ENCODE results near the gene CFAP65. TPM values are rescaled to one million over a fixed set of nuclear protein-coding genes. Genes with fewer than 3 reads are reported as not detected.
A peak's percentile ranks its signal among the peaks of the same experiment; 100 is the strongest.

CFAP65 gene, protein sequence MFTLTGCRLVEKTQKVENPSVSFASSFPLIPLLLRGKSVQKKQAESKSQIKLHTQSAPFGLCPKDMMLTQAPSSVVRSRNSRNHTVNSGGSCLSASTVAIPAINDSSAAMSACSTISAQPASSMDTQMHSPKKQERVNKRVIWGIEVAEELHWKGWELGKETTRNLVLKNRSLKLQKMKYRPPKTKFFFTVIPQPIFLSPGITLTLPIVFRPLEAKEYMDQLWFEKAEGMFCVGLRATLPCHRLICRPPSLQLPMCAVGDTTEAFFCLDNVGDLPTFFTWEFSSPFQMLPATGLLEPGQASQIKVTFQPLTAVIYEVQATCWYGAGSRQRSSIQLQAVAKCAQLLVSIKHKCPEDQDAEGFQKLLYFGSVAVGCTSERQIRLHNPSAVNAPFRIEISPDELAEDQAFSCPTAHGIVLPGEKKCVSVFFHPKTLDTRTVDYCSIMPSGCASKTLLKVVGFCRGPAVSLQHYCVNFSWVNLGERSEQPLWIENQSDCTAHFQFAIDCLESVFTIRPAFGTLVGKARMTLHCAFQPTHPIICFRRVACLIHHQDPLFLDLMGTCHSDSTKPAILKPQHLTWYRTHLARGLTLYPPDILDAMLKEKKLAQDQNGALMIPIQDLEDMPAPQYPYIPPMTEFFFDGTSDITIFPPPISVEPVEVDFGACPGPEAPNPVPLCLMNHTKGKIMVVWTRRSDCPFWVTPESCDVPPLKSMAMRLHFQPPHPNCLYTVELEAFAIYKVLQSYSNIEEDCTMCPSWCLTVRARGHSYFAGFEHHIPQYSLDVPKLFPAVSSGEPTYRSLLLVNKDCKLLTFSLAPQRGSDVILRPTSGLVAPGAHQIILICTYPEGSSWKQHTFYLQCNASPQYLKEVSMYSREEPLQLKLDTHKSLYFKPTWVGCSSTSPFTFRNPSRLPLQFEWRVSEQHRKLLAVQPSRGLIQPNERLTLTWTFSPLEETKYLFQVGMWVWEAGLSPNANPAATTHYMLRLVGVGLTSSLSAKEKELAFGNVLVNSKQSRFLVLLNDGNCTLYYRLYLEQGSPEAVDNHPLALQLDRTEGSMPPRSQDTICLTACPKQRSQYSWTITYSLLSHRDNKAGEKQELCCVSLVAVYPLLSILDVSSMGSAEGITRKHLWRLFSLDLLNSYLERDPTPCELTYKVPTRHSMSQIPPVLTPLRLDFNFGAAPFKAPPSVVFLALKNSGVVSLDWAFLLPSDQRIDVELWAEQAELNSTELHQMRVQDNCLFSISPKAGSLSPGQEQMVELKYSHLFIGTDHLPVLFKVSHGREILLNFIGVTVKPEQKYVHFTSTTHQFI (N-terminal part only)
- not detected for total RNA-seq

- intact Hi-C loops (cut with DNase I): no loop called here
- no peak for DNase-seq (ENCODE audit: extremely low spot score)
- peaks cover 0 to 5% (median 5%) of the 10 kb centered on the region in 4 donors for H3K4me1 ChIP-seq
- H3K36me3 ChIP-seq: no peaks in the 10 kb centered on the region
- no peak within 1 kb of the TSS for H3K27ac ChIP-seq (replicated peaks in 1 of 4)
- H3K9me3 ChIP-seq: no peaks in the 10 kb centered on the region
- 2% methylated on average over 21 of the region's 21 CpGs for WGBS
- H3K27me3 ChIP-seq: peaks cover 0 to 98% (median 7%) of the 10 kb centered on the region in 4 donors
- no peak for TF ChIP-seq EP300 (IDR thresholded peaks at IDR 0.05)
- TF ChIP-seq, protein P1, sequence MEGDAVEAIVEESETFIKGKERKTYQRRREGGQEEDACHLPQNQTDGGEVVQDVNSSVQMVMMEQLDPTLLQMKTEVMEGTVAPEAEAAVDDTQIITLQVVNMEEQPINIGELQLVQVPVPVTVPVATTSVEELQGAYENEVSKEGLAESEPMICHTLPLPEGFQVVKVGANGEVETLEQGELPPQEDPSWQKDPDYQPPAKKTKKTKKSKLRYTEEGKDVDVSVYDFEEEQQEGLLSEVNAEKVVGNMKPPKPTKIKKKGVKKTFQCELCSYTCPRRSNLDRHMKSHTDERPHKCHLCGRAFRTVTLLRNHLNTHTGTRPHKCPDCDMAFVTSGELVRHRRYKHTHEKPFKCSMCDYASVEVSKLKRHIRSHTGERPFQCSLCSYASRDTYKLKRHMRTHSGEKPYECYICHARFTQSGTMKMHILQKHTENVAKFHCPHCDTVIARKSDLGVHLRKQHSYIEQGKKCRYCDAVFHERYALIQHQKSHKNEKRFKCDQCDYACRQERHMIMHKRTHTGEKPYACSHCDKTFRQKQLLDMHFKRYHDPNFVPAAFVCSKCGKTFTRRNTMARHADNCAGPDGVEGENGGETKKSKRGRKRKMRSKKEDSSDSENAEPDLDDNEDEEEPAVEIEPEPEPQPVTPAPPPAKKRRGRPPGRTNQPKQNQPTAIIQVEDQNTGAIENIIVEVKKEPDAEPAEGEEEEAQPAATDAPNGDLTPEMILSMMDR (IDR thresholded peaks at IDR 0.05): no peak
- TF ChIP-seq POLR2AphosphoS5 (IDR thresholded peaks at IDR 0.05): no peak
- TF ChIP-seq POLR2A (IDR thresholded peaks at IDR 0.05; ENCODE audit: low read depth): no peak
- H3K4me3 ChIP-seq: peak within 1 kb of the TSS in 2 of 4 donors; percentile 18 to 21
Measured at GRCh38 chr2:219041252-219041651, at the start of gene CFAP65. TSS of gene CFAP65 (minus strand) at chr2:219041516. CDS start at chr2:219039048, 2,468 bp downstream.

DNA sequence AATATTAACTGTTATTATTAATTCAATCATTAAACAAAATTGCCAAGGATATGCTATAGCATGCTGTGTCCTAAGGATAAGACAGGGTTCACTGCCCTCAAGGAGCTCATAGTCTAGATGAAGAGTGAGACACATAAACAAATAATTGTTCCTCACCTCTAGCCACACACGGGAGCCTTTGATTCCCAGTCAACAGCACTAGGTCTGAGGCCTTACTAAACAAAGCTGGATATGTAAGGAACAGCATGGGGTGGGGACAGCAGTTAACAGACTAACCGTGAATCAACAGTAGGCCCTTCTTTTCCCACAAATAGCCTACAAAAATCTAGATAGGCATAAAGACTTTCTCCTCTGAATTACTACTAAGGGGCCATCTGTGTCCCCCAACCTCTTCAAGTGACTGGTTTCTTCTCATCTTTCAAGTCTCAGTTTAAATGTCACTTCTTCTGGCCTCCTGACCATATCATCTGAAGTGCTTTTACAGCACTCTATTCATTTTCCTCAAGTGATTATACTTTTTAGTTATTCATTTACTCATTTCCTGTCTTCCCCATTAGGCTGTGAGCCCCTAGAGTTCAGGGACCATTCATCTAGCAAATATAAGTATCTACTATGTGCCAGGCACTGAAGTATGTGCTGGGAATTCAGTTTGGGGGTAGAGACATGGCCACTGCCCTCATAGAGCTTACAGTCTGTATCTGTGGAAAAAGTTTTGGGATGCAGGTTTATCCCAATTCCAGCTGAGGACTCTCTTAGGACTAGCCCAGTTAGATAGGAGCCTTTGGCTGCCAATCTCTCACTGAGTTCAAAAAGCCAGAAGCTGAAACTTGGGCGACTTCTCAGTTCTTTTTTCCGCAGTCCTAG, 49.4 kb upstream of the CFAP65 start:
- H3K27me3 ChIP-seq: no peaks in the 10 kb centered on the region
- H3K4me1 ChIP-seq: no peaks in the 10 kb centered on the region
- H3K36me3 ChIP-seq: no peaks in the 10 kb centered on the region
- no peak for TF ChIP-seq POLR2AphosphoS5 (IDR thresholded peaks at IDR 0.05)
- TF ChIP-seq EP300 (IDR thresholded peaks at IDR 0.05): no peak
- TF ChIP-seq, protein P1 (IDR thresholded peaks at IDR 0.05): no peak
- no peak for TF ChIP-seq POLR2A (IDR thresholded peaks at IDR 0.05; ENCODE audit: low read depth)
- no peak overlapping the region for H3K27ac ChIP-seq (replicated peaks in 1 of 4)
- DNase-seq (ENCODE audit: extremely low spot score): no peak
- no peak overlapping the region for H3K4me3 ChIP-seq
- H3K9me3 ChIP-seq: no peaks in the 10 kb centered on the region
- WGBS: 71% methylated on average over 4 of the region's 4 CpGs
- intact Hi-C loops (cut with DNase I): no loop called here

DNA sequence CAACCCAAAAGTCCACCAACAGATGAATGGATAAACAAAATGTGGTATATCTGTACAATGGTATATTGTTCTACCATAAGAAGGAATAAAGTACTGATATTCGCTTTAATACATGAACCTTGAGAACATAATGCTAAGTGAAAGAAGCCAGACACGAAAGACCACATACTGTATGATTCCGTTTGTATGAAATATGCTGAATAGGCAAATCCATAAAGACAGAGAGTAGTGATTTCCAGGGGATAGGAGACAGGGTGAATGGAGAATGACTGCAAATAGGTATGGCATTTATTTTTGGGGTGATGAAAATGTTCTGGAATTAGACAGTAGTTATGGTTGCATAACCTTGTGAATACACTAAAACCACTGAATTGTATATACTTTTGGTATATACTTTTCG, 48.0 kb upstream of the CFAP65 start:
- Histone ChIP-seq H3K27ac (replicated peaks in 1 of 4) (no peak overlapping the region), H3K27me3 (no peaks in the 10 kb centered on the region), H3K4me3 (no peak overlapping the region), H3K9me3 (no peaks in the 10 kb centered on the region), H3K4me1 (no peaks in the 10 kb centered on the region), H3K36me3 (no peaks in the 10 kb centered on the region)
- TF ChIP-seq, protein P1 (IDR thresholded peaks at IDR 0.05): no peak
- TF ChIP-seq POLR2A (IDR thresholded peaks at IDR 0.05; ENCODE audit: low read depth) (no peak), EP300 (IDR thresholded peaks at IDR 0.05) (no peak), POLR2AphosphoS5 (IDR thresholded peaks at IDR 0.05) (no peak)
- DNase-seq (ENCODE audit: extremely low spot score): no peak
- WGBS: 99% methylated on average over 4 of the region's 4 CpGs
- intact Hi-C loops (cut with DNase I): no loop called here

DNA sequence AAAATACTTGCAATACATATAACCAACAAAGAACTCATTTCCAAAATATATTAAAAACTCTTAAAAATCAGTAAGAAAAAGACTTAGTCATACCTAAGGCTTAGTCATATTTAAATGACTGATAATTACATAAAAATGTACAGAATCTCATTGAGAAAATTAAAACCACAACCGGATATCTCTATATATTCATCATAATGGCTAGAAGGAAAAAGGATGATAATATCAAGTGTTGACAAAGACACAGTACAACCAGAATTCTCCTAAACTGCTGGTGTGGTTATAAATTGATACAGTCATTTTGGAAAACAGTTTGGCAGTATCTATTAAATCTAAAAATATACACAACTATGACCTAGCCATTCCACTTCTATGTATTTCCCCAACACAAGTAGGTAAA, 46.5 kb upstream of the CFAP65 start:
- 93% methylated on average over 1 of the region's 1 CpG for WGBS
- Histone ChIP-seq H3K36me3 (no peaks in the 10 kb centered on the region), H3K27ac (replicated peaks in 1 of 4) (no peak overlapping the region), H3K4me3 (no peak overlapping the region), H3K9me3 (no peaks in the 10 kb centered on the region), H3K27me3 (no peaks in the 10 kb centered on the region), H3K4me1 (peaks cover 0 to under 1% (median 0%) of the 10 kb centered on the region in 4 donors)
- intact Hi-C loops (cut with DNase I): no loop called here
- no peak for DNase-seq (ENCODE audit: extremely low spot score)
- TF ChIP-seq POLR2AphosphoS5 (IDR thresholded peaks at IDR 0.05): no peak
- no peak for TF ChIP-seq POLR2A (IDR thresholded peaks at IDR 0.05; ENCODE audit: low read depth)
- TF ChIP-seq, protein P1 (IDR thresholded peaks at IDR 0.05): no peak
- no peak for TF ChIP-seq EP300 (IDR thresholded peaks at IDR 0.05)
